ENCODE results near the gene R3HDML. TPM values are rescaled to one million over a fixed set of nuclear protein-coding genes. Genes with fewer than 3 reads are reported as not detected.

The R3HDML gene
- total RNA-seq, 2 donors from 2014 or later: not detected

GRCh38 chr20:44342248-44342647 lies 5.4 kb downstream of the R3HDML start:
- H3K27ac Mint-ChIP-seq: no peak overlapping the region
- 60 to 74% methylated on average over 3 to 5 of the region's 6 CpGs for WGBS, 2 experiments (ENCODE audit: insufficient coverage in 1 of 2, insufficient read length in 1 of 2)
- H3K27ac ChIP-seq (ENCODE audit: low read depth, low read length): no peak overlapping the region

DNA sequence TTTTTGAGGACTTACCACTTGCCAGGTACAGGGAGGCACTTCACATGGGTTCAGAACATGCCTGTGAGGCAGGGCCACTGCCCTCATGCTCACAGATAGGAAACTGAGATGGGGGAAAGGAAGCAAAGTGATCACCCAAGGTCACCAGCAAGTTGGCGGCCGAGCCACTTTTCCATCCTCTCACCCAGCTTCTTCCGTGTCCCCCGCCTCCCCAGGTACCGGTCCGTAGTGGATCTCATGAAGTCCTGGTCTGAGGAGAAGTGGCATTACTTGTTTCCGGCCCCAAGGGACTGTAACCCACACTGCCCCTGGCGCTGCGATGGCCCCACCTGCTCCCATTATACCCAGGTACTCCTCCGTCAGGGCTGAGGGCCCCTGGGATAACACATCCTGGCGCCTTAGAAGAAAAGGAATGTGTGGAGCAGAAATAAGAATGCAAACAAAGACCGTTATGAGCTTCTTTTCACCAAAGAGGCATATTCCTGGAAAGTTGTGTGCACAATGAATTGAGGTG lies 6.4 kb downstream of the R3HDML start:
- Histone ChIP-seq H3K27ac (ENCODE audit: low read depth, low read length) (no peak overlapping the region), H3K27me3 (ENCODE audit: control insufficient read depth, insufficient read depth, low read length, poor library complexity, severe bottlenecking) (no peaks in the 10 kb centered on the region), H3K9ac (ENCODE audit: extremely low read depth, low read length, poor library complexity, severe bottlenecking) (no peak overlapping the region), H3K36me3 (ENCODE audit: control insufficient read depth, insufficient read depth, low read length) (no peaks in the 10 kb centered on the region), H3K9me3 (ENCODE audit: control insufficient read depth, low read length) (no peaks in the 10 kb centered on the region), H3K4me3 (ENCODE audit: low read length) (no peak overlapping the region), H3K4me1 (ENCODE audit: control insufficient read depth, insufficient read depth, low read length) (no peaks in the 10 kb centered on the region)
- TF ChIP-seq CTCF (conservative IDR thresholded peaks at IDR 0.05): no peak
- Mint-ChIP-seq H3K36me3 (ENCODE audit: low read depth) (no peaks in the 10 kb centered on the region), H3K27ac (no peak overlapping the region), H3K4me3 (no peak overlapping the region), H3K4me1 (peaks cover 5% of the 10 kb centered on the region), H3K9me3 (no peaks in the 10 kb centered on the region), H3K27me3 (ENCODE audit: insufficient read depth) (no peaks in the 10 kb centered on the region)
- DNase-seq: no peak
- 83 to 88% methylated on average over 9 to 12 of the region's 12 CpGs for WGBS, 2 experiments (ENCODE audit: insufficient coverage in 1 of 2, insufficient read length in 1 of 2)

More at GRCh38 chr20:44342248-44342647, 5.4 kb downstream of the R3HDML start:
- no peaks in the 10 kb centered on the region for H3K36me3 Mint-ChIP-seq (ENCODE audit: low read depth)
- Histone ChIP-seq H3K9me3 (ENCODE audit: control insufficient read depth, low read length) (no peaks in the 10 kb centered on the region), H3K4me1 (ENCODE audit: control insufficient read depth, insufficient read depth, low read length) (no peaks in the 10 kb centered on the region), H3K36me3 (ENCODE audit: control insufficient read depth, insufficient read depth, low read length) (no peaks in the 10 kb centered on the region), H3K27me3 (ENCODE audit: control insufficient read depth, insufficient read depth, low read length, poor library complexity, severe bottlenecking) (no peaks in the 10 kb centered on the region), H3K4me3 (ENCODE audit: low read length) (no peak overlapping the region), H3K9ac (ENCODE audit: extremely low read depth, low read length, poor library complexity, severe bottlenecking) (no peak overlapping the region)
- peaks cover 5% of the 10 kb centered on the region for H3K4me1 Mint-ChIP-seq
- no peaks in the 10 kb centered on the region for H3K27me3 Mint-ChIP-seq (ENCODE audit: insufficient read depth)
- H3K9me3 Mint-ChIP-seq: no peaks in the 10 kb centered on the region
- H3K4me3 Mint-ChIP-seq: no peak overlapping the region
- TF ChIP-seq CTCF (conservative IDR thresholded peaks at IDR 0.05): no peak
- no peak for DNase-seq

DNA sequence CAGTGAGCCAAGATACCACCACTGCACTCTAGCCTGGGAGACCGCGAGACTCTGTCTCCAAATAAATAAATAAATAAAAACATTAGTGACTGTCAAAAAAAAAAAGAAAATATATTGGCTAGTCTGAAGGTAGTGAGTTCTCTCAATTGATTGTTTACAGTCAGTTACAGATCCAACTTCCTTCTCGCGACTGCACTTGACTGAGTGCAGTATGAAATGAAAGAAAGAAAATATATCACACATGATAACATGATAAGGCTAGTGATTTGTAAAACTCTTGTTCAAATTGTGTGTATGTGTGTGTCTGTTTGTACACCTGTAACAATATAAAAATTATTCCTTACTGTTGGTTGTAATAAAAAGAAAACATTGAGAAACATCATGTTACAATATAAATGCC lies 7.9 kb downstream of the R3HDML start:
- WGBS, 2 experiments (ENCODE audit: insufficient coverage in 1 of 2, insufficient read length in 1 of 2): 95% methylated on average over 4 of the region's 4 CpGs; no CpG with 5 or more reads in 1 of the 2 experiments

More for the DNA sequence above, 7.9 kb downstream of the R3HDML start:
- no peak for TF ChIP-seq CTCF (conservative IDR thresholded peaks at IDR 0.05)
- Histone ChIP-seq H3K4me3 (ENCODE audit: low read length) (no peak overlapping the region), H3K27ac (ENCODE audit: low read depth, low read length) (no peak overlapping the region), H3K9ac (ENCODE audit: extremely low read depth, low read length, poor library complexity, severe bottlenecking) (no peak overlapping the region), H3K36me3 (ENCODE audit: control insufficient read depth, insufficient read depth, low read length) (no peaks in the 10 kb centered on the region), H3K9me3 (ENCODE audit: control insufficient read depth, low read length) (no peaks in the 10 kb centered on the region), H3K4me1 (ENCODE audit: control insufficient read depth, insufficient read depth, low read length) (no peaks in the 10 kb centered on the region), H3K27me3 (ENCODE audit: control insufficient read depth, insufficient read depth, low read length, poor library complexity, severe bottlenecking) (no peaks in the 10 kb centered on the region)
- H3K36me3 Mint-ChIP-seq (ENCODE audit: low read depth): no peaks in the 10 kb centered on the region
- no peak for DNase-seq
- no peak overlapping the region for H3K4me3 Mint-ChIP-seq
- no peaks in the 10 kb centered on the region for H3K27me3 Mint-ChIP-seq (ENCODE audit: insufficient read depth)
- peaks cover 5% of the 10 kb centered on the region for H3K4me1 Mint-ChIP-seq
- H3K27ac Mint-ChIP-seq: no peak overlapping the region
- H3K9me3 Mint-ChIP-seq: no peaks in the 10 kb centered on the region

Data from endodermal cell (in vitro differentiated cells).